GM19023 (cell line): ENCODE measurements around the gene SLC43A3.

Experiments
- ATAC-seq: cut with Tn5 transposase; IDR thresholded peaks from one replicate; pipeline ENCODE4 v1.9.1; 2021; ENCODE audit warnings: mild to moderate bottlenecking, moderate library complexity; ENCODE audit not compliant: unreplicated experiment

Gene SLC43A3

DNA sequence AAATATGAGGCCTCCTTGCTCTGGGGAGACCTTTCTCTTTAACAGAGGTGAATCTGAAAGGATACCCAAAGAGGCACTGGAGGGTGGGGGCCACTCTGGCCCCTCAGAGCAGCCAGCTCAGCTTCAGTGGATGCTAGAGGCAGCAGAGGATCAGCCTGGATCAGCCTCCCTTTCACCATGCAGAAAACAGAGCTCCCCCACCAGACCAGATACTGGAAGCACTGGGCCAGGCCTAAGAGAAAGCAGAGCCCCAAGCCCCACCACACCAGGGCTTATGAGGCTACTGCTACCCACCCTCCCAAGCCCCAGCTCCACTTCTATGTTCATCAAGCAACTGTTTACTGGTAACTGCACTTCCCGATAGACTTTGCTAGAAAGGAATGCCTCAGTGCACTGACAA is 4.0 kb upstream of the SLC43A3 start:
- no peak for ATAC-seq

- ATAC-seq: no peak
Measured at GRCh38 chr11:57429946-57430345, 3.0 kb upstream of the SLC43A3 start.

DNA sequence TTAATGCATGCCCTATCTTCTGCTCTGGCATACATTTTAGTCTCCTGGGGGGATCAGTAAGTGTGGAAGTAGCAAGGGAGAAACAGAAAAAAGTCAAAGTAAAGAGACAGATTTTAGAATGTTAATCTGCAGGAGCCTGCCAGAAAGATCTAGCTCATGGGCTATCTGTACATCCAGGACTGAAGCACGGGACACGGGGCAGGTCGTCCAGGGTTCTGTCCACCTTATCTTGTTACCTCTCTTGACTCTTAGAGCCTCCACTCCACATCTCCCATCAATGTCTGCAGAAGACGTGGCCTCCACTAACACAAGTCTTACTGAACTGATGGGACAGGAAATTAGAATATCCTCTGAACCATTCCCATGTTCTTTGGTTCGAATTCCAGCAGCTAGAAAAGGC is 1.7 kb upstream of the SLC43A3 start:
- ATAC-seq: no peak

GRCh38 chr11:57427727-57428082 is 784 bp upstream of the SLC43A3 start:
- no peak for ATAC-seq

- ATAC-seq: no peak
Measured at GRCh38 chr11:57426439-57426928, 437 bp downstream of the SLC43A3 start.

DNA sequence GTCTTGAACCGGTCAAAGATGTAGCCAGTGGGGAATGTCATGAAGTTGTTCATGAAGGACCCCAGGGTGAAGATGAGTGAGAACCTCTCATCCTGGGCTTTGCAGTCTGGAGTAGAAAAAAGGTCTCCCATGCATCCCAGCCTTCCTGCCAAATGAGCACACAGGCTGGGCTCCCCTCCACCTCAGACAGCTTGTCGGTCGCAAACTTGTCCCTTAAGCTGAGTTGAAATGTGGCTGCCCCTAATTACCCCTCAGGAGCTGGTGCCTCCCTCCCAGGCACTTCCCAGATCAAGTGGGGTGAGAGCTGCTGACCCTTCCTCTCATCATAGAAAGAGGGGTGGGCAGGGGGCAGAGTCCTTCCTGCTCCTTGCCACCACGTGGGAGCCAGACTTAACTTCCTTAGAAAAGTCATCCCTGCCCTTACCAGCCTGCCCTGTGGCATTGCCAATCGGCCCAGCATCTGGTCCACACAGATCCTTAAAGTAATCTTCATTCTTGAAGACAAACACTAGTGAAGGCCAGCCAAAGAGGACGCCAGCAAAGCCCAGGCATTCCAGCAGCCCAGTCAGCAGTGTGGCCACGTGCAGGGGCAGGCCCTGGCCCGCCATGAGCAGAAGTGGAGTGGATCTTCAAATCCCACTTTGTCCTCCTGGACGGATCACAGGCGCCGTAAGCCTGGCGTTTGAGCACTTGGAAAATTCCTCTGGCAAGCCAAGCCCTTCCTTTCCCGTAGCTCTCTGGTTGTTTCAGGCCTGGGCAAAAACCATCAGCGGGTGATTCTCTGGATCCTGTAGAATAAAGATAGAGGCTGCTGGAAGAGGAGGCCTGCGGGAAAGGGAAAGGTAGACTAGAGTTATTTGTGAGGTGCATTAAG is 1.1 kb downstream of the SLC43A3 start:
- ATAC-seq: no peak

DNA sequence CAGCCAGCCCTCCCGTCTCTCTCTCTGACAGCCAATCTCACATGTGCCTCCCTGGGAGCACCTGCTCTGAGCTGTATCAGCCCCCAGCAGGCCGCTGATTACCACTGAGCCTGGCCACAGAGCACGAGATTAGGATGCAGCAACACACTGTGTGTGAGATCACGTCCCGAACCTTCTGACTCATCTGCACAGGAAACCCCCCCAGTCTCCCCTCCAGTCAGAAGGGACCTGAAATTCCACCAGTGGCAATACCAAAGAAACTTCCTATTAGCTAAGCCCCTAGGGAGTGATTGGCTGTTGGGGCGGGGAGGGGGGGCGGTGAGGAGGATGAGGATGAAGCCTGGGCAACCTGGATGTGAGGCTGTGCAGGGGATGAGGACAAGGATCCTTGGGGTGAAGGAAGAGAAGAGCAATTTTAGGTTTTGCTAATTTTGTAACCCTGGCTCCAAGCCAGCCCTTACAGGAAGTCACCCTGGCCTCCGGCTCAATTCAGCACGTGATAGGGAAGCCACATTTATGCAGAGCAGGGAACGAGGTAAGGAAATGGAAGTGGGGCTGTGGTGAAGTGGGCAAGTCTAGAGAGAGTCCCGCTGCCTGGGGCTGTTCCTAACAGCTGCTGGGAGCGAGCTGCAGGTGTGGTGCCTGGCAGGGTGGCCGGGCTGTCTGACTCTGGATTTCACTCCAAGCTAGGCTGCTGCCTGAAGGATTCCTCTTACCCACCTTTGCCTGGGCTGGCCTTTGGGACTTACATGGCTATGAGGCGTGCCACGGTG is 1.9 kb downstream of the SLC43A3 start:
- peak; percentile 90 for ATAC-seq

- no peak for ATAC-seq
Measured at GRCh38 chr11:57424137-57424791, 2.7 kb downstream of the SLC43A3 start.

- no peak for ATAC-seq
Measured at GRCh38 chr11:57422669-57423068, 4.3 kb downstream of the SLC43A3 start.

DNA sequence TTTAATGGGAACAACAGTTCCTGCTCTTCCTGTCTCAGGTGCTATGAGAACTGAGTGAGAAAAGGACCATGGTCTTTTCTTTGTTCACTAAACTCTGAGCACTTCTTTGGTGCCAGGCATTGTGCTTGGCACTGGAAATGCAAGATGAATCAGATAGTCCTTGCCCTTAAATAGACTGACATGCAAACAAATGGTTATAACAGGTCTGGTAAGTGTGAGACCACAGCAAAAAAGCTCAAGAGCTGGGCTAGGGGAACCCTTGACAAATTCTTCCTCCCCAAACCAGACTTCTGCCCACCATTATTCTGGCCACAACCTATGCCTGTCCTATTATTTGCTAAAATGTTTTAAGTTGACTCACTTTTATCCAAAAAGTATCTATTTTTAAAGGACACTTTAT is 5.1 kb downstream of the SLC43A3 start:
- ATAC-seq: no peak

DNA sequence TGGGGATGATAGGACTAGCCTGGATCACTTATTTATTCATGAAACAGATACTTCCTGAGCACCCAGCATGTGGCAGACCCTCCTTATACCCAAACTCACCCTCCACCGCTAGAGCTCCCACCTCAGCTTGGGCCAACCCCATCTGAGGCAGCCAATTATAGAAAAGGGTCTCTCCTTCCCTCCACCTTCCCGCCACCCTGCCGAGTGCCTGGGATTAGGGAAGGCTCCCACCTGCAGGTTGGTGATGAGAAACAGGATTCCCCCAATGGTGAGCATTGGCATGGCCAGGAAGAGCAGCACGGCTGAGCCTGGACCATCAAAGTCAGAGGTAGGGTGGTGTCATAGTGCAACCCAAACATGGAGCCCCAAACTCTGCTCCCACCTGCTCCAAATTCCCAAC is 5.9 kb downstream of the SLC43A3 start:
- no peak for ATAC-seq

DNA sequence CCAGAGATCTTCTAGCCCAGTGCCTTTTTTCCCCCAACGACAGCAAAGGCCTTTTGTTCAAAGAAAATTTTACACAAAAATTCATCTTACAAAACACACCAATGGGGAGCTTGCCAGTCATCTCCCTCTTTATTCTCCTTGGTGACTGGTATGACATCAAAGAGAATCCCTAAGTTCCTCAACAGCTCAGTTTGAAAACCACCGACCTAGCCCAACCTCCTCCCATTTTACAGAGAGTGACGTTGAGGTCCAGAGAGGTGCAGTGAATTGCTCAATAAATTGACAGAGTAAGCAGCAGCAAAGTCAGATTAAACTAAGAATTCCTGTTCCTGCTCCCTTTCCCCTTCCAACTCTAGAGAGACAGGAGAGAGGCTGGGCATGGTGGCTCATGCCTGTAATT is 7.8 kb downstream of the SLC43A3 start:
- ATAC-seq: no peak

DNA sequence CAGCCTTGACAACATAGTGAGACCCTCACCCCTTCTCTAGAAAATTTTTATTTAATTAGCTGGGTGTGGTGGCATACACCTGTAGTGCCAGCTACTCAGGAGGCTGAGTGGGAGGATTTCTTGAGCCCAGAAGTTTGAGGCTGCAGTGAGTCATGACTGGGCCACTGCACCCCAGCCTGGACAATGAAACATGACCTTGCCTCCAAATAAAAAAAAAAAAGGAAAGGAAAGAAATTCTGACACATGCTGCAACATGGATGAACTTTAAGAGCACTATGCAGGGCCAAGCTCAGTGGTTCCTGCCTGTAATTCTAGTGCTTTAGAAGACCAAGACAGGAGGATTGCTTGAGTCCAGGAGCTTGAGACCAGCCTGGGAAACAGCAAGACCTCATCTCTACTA is 8.8 kb downstream of the SLC43A3 start:
- no peak for ATAC-seq

DNA sequence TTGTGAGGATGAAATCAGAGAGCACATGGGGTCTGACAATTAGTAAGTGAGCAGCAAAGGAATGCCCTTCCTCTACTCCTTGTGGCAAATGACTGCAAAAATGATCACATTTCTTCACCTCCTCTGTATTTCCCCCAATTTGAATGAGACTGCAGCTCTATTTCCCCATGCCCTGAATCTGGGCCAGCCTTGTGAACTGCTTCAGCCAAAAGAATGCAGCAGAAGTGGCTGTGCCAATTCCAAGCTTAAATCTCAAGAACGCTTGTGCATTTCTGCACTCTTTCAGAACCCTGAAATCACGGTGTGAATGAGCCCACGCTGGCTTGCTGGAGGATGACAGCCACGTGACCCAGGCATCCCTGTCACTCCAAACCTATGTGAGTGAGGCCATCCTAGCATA is 9.9 kb downstream of the SLC43A3 start:
- ATAC-seq: no peak

DNA sequence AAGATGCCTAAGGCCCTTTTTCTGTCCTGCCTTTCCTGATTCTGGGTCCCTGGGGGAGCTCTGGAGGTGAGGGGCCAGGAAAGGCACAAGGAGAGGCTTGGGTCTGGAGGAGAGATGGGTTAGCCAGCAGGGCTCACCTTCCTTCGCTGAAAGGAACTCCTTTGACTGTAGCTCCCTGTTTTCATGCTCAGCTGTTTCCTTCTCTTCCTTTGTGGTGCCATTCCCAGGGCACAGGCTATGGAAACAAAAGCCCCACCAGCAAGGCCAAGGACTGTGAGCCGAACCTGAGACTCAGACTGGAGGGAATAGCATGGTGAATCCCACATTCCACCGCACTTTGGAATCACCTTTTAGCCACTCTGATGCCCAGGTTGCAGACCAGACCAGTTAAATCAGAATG is 10.5 kb downstream of the SLC43A3 start:
- ATAC-seq: no peak

GRCh38 chr11:57414612-57415212 is 12.2 kb downstream of the SLC43A3 start:
- no peak for ATAC-seq

DNA sequence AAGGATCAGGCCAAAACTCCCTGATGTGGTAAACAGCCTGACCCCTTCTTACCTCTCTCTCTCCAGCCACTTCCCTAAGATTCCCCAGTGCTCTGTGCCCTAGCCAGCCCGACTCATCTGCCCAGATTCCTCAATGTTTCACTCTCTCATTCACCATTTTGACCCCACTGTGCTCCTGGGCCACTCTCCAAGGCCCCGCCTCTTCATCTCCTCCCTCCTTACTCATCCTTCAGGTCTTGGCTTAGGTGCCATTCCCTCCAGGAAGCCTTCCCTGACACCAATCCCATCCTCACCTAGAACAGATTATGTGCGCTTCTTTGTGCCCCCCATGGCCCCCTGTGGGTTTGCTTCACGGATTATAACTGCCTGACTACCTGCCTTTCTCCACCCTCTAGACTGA is 13.2 kb downstream of the SLC43A3 start:
- ATAC-seq: no peak

GRCh38 chr11:57410287-57410686 is 16.6 kb downstream of the SLC43A3 start:
- ATAC-seq: no peak

DNA sequence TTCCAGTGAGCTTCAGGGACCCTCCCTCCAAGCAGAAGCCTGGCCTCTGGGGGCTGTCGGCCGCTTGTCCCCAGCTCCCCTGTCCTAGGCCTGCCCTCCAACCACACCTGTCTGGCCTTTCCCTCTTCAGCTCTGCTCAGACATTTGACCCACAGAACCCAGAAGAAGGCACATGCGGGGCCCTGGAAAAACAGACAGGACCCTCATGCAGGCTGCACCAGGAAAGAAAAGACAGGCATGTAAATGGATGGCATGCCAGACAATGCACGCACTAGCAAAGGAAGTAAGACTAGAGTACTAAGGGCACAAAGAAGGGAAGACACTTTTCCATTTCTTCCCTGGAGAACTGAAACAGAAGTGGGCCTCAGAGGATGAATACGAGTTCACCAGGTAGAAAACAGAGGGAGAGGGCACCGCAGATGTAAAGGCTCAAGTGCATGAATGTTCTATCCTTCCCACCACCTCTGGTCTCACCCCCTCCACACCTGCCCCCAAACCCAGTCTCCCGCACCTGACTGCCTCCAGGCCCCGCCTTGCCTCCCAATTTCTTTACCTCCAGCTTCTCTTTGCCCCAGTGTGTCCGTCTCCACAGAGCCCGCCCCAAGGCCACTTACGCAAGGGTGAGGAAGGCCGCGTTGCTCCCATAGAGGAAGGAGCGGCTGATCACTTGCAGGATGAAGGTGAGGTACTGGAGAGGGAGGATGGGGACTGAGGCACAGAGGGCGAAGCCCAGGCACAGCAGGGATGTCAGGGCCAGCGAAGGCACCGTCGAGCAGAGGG is 17.4 kb downstream of the SLC43A3 start:
- no peak for ATAC-seq

DNA sequence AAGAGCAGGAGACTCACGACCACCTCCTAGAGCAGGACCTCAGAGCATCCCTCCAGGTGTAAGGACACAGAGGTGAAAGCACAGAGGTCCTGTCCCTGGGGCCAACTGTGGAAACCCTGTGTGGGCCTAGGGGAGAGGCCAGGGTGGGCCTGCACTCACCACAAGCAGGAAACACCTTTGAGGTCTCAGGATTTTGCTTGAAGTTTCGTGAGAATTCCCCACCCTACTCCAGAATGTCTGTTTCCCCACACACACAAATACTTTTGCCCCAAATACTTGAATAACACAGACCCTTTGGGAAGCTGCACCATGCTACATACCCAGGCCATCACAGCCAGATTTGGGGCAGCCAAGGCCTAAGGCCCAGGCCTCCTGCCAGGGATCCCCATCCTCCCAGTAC is 18.1 kb downstream of the SLC43A3 start:
- no peak for ATAC-seq
